T follicular helper cell (primary cell): Measurements from ENCODE around the gene B3GAT3.
"Not testable (repeated sequence)": the region's sequence is repeated elsewhere in the genome, so short reads cannot be mapped to it uniquely, and the experiment has no call there.

Experiments
- DNase-seq: peaks from one replicate; pipeline ENCODE4 v3.0.0-alpha.2; 2020; ENCODE audit warnings: low read depth

The B3GAT3 gene

DNA sequence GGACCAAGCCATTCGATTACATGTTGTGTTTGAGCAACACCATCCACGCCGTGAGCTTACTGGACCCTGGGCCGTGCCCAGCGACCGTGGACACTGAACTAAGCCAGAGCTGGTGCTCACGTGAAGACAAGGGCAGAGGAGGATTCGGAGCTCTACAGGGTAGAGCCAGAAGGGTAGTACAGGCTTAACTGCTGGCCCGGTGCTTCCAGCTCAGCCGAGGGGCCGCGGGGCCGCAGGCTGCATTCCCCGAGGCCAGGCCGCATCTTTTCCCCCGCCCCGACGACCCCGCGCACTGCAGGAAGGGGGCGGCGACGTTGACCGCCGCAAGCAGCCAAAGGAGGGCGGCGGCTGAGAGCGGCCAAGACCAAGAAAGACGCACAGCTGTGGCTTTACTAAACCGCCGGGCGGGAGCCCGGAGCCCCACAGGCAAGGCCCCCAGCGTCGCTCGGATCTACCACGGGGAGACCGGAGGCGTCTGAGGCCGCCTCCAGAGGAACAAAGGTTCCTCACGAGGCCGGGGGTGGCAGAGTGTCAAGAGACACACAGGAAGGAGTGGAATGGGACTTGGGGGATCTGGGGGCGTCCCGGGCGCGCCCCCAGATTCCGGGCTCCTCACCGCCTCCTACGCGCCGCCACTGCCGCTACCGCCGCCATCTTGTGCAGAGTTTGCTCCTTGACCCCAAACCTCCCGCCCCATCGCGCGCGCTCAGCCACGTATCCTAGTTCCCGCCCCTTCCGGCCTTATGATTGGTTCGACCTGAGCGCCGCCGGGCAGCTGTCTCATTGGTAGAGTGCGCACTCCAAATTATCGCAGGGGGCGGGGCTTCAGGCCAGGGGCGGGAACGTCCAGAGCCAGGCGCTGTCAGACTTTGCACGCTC is 24.4 kb upstream of the B3GAT3 start, which contains the start of gene GANAB:
GANAB (minus strand) TSS at position 668 of the 879 bp plus-strand sequence; CDS start at position 654, 14 bp downstream.
- peak; percentile 99 for DNase-seq

DNA sequence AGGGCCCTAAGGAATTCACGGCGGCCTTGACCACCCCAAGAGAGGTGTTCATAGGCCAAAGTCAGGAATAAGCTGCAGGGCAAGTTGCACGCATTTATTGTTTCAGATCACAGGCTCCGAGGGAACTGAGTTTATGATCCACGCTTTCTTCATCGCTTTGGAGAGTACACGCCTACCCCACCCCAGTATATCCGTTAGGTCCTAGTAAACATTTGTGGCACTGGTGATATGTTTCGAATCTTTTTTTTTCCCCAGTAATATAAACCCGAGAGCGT is 23.8 kb upstream of the B3GAT3 start:
- DNase-seq = no peak

GRCh38 chr11:62644220-62644619 is 22.4 kb upstream of the B3GAT3 start:
- no peak for DNase-seq

DNA sequence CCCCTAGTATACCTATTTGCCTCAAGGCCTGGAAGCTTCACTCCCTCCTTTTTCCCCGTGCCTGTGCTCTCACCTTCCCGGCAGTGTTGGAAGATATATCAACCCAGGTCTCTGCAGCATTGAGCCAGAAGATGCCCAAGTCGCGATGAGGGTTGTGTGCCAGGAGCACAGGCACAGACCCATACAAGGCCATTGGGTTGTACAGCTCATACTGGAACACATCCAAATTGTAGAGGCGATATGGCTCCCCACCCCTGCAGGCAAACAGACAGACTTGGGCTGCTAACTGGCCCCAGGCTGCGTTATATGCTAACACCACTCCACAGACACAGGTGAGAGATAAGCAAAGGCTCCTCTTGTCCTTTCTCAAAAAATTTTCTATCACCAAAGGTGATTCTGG is 10.7 kb upstream of the B3GAT3 start:
- DNase-seq = no peak

- DNase-seq = no peak
Measured at GRCh38 chr11:62627713-62628112, 5.9 kb upstream of the B3GAT3 start.

- DNase-seq = no peak
Measured at GRCh38 chr11:62622476-62623089, 797 bp upstream of the B3GAT3 start.

GRCh38 chr11:62621027-62621566 is 689 bp downstream of the B3GAT3 start:
- no peak for DNase-seq

DNA sequence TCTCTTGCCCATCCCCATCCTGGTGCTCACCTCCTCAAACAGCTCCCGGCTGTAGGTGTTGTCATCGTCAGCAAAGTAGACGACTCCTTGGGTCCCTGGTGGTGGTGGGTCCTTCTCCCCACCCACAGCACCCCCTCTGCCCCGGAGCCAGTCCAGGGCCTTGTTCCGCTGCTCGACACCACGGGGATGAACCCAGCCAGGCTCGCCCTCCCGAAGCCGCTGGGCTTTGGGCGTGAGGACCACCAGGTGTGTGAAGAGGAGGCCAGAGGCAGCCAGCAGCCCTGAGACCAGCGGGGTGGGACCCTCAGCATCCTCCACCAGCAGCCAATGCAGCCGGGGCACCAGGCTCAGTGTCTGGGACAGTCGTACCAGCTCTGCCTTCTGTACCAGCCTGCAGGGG is 4.8 kb downstream of the B3GAT3 start:
- not testable (repeated sequence) for DNase-seq

DNA sequence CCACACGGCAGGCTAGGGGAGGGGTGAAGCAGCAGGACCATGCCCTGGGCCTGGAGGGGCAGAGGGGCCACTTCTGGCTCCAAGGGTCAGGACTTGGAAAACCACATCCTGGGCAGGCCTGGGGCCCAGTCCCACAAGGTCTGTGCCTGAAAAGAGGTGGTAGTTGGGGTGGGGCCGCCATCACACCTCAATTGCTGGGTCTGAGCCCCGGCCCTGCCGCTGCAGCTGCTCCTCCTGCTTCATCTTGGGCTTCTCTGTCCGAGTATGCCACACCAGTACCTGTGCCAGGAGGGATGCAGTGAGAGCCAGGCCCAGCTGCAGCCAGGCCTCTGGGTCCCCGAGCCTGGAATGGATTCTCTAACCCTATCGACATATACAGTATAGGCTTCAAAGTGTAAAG is 6.3 kb downstream of the B3GAT3 start:
- no peak for DNase-seq

- DNase-seq = no peak
Measured at GRCh38 chr11:62614275-62614674, 7.5 kb downstream of the B3GAT3 start.

DNA sequence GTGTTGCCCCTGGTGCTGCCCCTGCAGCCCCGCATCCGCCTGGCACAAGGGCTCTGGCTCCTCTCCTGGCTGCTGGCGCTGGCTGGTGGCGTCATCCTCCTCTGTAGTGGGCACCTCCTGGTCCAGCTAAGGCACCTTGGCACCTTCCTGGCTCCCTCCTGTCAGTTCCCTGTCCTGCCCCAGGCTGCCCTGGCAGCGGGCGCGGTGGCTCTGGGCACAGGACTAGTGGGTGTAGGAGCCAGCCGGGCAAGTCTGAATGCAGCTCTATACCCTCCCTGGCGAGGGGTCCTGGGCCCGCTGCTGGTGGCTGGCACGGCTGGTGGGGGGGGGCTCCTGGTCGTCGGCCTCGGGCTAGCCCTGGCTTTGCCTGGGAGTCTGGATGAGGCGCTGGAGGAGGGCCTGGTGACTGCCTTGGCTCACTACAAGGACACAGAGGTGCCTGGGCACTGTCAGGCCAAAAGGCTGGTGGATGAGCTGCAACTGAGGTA is 8.5 kb downstream of the B3GAT3 start:
- no peak for DNase-seq

GRCh38 chr11:62612366-62613290 is 9.2 kb downstream of the B3GAT3 start, which contains the start of the genes EML3 and ROM1:
Gene EML3 (minus strand): TSS chr11:62612775. CDS start chr11:62612457, 318 bp downstream.
Gene ROM1 (plus strand): TSS chr11:62613257. CDS start chr11:62613282, 25 bp downstream.
- DNase-seq = peak; percentile 75

- no peak for DNase-seq
Measured at GRCh38 chr11:62611705-62612365, 10.0 kb downstream of the B3GAT3 start.

- no peak for DNase-seq
Measured at GRCh38 chr11:62610814-62611704, 10.7 kb downstream of the B3GAT3 start.

GRCh38 chr11:62610403-62610802 is 11.4 kb downstream of the B3GAT3 start:
- no peak for DNase-seq

- no peak for DNase-seq
Measured at GRCh38 chr11:62608776-62609175, 13.0 kb downstream of the B3GAT3 start.

- DNase-seq = no peak
Measured at GRCh38 chr11:62607714-62608113, 14.1 kb downstream of the B3GAT3 start.

GRCh38 chr11:62605902-62606301 is 15.9 kb downstream of the B3GAT3 start:
- DNase-seq = no peak

- no peak for DNase-seq
Measured at GRCh38 chr11:62605467-62605866, 16.3 kb downstream of the B3GAT3 start.

DNA sequence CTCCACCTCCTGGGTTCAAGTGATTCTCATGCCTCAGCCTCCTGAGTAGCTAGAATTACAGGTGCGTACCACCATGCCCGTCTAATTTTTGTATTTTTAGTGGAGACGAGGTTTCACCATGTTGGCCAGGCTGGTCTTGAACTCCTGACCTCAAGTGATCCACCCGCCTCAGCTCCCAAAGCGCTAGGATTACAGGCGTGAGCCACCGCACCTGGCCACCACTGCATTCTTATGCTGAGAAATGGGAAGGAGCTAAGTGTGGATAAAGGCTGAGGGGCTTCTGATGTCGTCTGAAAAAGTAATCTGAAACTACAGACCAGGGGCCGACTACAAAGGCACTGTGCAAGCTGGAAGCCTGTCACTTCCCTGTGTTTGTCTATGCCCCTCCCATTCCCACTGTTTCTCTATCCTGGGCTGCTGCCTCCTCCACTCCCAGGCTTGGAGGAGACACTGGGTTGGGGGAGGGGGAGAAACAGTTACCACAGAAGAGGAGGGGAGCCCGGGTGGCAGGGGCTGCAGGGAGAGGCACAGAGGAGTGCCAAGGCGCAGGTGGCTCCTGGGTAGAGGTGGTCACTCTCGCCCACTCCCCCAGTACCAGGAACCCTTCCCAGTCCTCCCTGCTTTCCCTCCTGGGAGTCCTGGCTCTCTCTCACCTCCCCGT is 17.2 kb downstream of the B3GAT3 start:
- no peak for DNase-seq
